Endothelial cell of hepatic sinusoid (primary cell): ENCODE measurements around the gene SUB1.
"Not testable (repeated sequence)": the region's sequence is repeated elsewhere in the genome, so short reads cannot be mapped to it uniquely, and the experiment has no call there.

Experiments used
- in situ Hi-C: cut with HindIII; loops from 2 replicates; pipeline ENCODE4 v1.10.0; 2017; ENCODE audit warnings: low sequenced_read_pairs

The SUB1 gene

GRCh38 chr5:32585446-32586275 is at the start of gene SUB1:
TSS of gene SUB1 (plus strand) at chr5:32585557. CDS start at chr5:32588513, 2,956 bp downstream.
- in situ Hi-C loops, result loop anchor here (5.0 kb wide), 1 partner anchor 88 kb away; no protein-coding TSS in a partner anchor

GRCh38 chr5:32536246-32536645 is 49.1 kb upstream of the SUB1 start:
- in situ Hi-C loops, result loop anchor here (5.0 kb wide), 1 partner anchor 99 kb away; no protein-coding TSS in a partner anchor

GRCh38 chr5:32537437-32538029 is 47.8 kb upstream of the SUB1 start:
- in situ Hi-C loops, result loop anchor here (5.0 kb wide), 1 partner anchor 100 kb away; no protein-coding TSS in a partner anchor

GRCh38 chr5:32538031-32538547 is 47.3 kb upstream of the SUB1 start:
- in situ Hi-C loops, result loop anchor here (5.0 kb wide), 1 partner anchor 101 kb away; no protein-coding TSS in a partner anchor

GRCh38 chr5:32539981-32540845 is 45.1 kb upstream of the SUB1 start:
- in situ Hi-C loops, result loop anchor here (5.0 kb wide), 1 partner anchor 103 kb away; no protein-coding TSS in a partner anchor

- in situ Hi-C loops, result no loop called here
Measured at GRCh38 chr5:32541241-32541640, 44.1 kb upstream of the SUB1 start.

- in situ Hi-C loops, result no loop called here
Measured at GRCh38 chr5:32542216-32543059, 42.9 kb upstream of the SUB1 start.

GRCh38 chr5:32543291-32543690 is 42.1 kb upstream of the SUB1 start:
- in situ Hi-C loops, result no loop called here

GRCh38 chr5:32545102-32545800 is 40.1 kb upstream of the SUB1 start:
- in situ Hi-C loops, result no loop called here

GRCh38 chr5:32551194-32551593 is 34.2 kb upstream of the SUB1 start:
- in situ Hi-C loops, result no loop called here

GRCh38 chr5:32551865-32552264 is 33.5 kb upstream of the SUB1 start:
- in situ Hi-C loops, result no loop called here

- in situ Hi-C loops, result not testable (repeated sequence)
Measured at GRCh38 chr5:32552491-32552890, 32.9 kb upstream of the SUB1 start.

GRCh38 chr5:32552936-32553335 is 32.4 kb upstream of the SUB1 start:
- in situ Hi-C loops, result no loop called here

GRCh38 chr5:32554181-32554780 is 31.1 kb upstream of the SUB1 start:
- in situ Hi-C loops, result not testable (repeated sequence)

- in situ Hi-C loops, result not testable (repeated sequence)
Measured at GRCh38 chr5:32556543-32556942, 28.8 kb upstream of the SUB1 start.

GRCh38 chr5:32559411-32559810 is 25.9 kb upstream of the SUB1 start:
- in situ Hi-C loops, result no loop called here

GRCh38 chr5:32559921-32560320 is 25.4 kb upstream of the SUB1 start:
- in situ Hi-C loops, result no loop called here

GRCh38 chr5:32562056-32562455 is 23.3 kb upstream of the SUB1 start:
- in situ Hi-C loops, result no loop called here

GRCh38 chr5:32562843-32563242 is 22.5 kb upstream of the SUB1 start:
- in situ Hi-C loops, result no loop called here
